Measurements from ENCODE around the gene IFNGR1.
"Not testable (repeated sequence)": the region's sequence is repeated elsewhere in the genome, so short reads cannot be mapped to it uniquely, and the experiment has no call there.

The IFNGR1 gene

GRCh38 chr6:137235686-137236085 lies 16.5 kb upstream of the IFNGR1 start:
- no peak for DNase-seq (ENCODE audit: low spot score)

- no peak for DNase-seq (ENCODE audit: low spot score)
Measured at GRCh38 chr6:137233911-137234863, 15.0 kb upstream of the IFNGR1 start.

- DNase-seq (ENCODE audit: low spot score), result no peak
Measured at GRCh38 chr6:137231895-137232294, 12.7 kb upstream of the IFNGR1 start.

GRCh38 chr6:137230956-137231555 lies 11.9 kb upstream of the IFNGR1 start:
- no peak for DNase-seq (ENCODE audit: low spot score)

GRCh38 chr6:137230547-137230946 lies 11.4 kb upstream of the IFNGR1 start:
- no peak for DNase-seq (ENCODE audit: low spot score)

DNA sequence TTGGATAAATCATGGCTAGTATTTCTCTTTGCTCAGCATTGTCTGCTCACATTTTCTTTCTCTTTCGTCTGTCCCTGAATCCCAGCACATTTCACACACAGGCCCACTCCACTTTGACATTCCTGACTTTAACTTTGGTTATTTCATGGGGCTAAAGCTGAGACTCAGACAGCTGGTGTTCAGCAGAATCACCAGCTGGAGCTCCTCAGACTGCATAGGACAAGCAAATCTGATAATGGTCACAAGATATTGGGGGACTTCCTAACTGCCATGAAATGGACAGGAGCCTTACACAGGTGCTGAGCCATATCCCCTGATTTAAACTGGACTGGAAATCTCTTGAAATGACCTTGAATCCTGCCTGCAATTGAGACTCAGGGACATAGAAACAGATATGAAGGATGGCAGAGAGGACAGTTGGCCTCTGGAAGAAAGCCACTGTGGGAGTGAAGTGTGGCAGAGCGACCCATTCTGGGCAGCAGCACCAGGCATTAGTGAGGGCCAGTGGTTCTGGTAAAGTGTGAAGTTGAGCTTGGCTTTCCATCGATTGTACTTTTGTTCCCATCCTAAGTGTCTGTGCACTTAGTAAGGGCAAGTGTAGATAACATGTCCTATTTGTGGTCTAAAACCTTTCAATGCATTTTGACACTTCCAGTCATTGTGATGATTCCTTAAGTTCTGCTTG lies 10.0 kb upstream of the IFNGR1 start:
- no peak for DNase-seq (ENCODE audit: low spot score)

DNA sequence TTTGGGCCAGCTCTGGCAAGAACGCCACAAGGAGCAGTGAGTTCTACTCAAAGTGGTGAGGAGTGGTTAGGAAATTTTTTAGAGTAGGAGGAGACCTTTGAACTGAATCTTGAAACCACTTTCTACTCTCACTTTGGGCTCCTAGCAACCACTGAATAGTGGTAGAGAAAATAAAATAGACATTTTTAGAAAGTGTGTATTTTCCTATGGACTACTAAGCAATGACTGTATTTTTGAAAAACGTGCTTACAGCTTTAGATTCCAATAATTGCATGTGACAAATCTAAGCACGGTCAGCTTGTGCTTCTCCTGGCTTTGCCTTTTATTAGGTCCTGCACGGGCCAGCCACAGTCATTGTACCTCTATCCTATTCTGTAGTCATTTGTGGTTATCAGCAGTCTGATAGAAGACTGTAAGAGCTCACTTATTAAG lies 8.7 kb upstream of the IFNGR1 start:
- DNase-seq (ENCODE audit: low spot score), result no peak

DNA sequence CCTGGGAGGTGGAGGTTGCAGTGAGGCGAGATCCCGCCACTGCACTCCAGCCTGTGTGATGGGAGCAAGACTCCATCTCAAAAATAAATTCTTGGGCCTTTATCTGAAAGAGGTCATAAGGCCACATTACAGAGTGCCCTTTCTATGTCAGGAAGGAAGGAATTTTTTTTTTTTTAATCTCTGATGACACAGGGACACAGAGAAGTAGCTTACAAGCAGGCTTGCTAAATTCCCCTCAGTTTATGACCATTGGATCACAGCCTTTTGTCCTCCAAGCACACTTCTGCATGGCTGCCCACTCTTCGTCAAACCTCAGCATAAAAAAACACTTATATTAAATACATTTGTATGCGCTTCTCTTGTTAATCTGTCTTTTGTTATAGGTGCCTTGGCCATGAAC lies 7.5 kb upstream of the IFNGR1 start:
- DNase-seq (ENCODE audit: low spot score), result no peak

- DNase-seq (ENCODE audit: low spot score), result no peak
Measured at GRCh38 chr6:137224799-137225198, 5.6 kb upstream of the IFNGR1 start.

DNA sequence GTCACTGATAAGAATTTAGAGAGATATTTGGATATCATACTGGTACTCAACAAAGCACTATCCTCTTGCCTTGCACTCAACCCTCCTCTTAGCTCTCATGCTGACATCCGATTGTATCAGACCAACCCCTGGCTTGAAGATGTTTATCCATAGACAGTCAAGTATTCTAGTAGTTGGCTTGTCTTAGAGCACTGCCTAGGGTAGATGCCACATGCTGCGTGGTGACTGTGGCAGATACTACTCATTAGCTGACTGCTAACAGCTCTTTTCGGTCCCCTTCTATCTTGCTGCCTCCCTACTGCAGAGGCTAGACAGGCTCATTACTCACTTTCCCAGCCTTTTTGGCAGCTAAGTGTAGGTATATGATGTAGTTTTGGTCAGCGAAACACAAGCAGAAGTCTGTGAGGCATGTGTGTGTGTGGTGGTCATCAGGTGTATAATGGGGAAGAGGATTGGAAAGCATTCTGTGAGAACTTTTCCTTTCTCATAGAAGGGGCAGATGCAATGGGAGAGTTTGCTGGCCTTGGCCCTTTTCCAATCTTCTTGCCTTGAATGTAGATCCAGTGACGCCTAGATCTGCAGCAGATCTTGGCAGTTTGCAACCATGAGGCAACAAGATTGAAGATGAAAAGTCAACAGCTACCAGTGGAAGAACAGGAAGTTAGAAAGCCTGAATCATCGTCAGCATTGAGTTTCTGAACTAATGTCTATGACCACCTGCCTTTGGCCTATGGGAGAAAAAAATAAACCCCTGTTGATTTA lies 4.4 kb upstream of the IFNGR1 start:
- DNase-seq (ENCODE audit: low spot score), result no peak

DNA sequence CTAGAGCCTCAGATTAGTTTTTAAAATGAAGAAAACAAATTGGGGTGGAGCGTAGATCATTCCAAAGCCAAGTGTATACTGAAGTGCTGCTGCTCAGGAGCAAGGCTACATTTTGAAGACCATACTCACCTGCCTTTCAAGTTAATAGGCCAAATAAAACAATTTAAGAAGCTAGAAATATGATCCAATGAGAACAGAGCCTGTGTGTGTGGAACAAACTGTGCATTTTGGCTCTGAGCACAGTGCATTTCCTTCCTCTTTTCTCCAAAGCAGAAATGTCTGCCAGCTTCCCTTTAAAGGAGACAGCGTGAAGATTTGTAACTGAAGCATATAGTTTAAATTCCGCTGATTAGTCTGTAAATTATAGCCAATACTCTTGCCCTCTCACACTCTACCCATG lies 3.2 kb upstream of the IFNGR1 start:
- DNase-seq (ENCODE audit: low spot score), result no peak

GRCh38 chr6:137219664-137220252 lies 573 bp upstream of the IFNGR1 start:
- no peak for DNase-seq (ENCODE audit: low spot score)

DNA sequence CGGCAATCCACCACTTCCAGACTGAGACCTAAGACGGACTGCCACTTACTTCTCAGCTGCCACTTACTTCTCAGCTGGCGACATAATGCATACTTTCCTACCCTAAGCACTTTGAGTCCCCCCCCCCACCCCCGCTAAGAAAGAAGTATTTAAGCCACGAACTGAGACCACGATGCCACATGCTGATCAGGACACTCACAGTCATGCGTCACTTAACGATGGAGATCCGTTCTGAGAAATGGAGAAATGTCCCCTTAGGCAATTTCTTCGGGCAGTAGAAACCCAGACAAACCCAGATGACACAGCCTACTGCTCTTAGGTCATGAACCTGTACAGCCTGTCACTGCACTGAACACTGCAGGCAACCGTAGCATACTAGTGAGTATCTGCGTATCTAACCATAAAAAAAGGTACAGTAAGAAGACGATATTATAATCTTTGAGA lies 690 bp downstream of the IFNGR1 start:
- no peak for DNase-seq (ENCODE audit: low spot score)

- no peak for DNase-seq (ENCODE audit: low spot score)
Measured at GRCh38 chr6:137217801-137218472, 1.2 kb downstream of the IFNGR1 start.

- DNase-seq (ENCODE audit: low spot score), result no peak
Measured at GRCh38 chr6:137216875-137217553, 2.2 kb downstream of the IFNGR1 start.

- no peak for DNase-seq (ENCODE audit: low spot score)
Measured at GRCh38 chr6:137216106-137216505, 3.1 kb downstream of the IFNGR1 start.

- not testable (repeated sequence) for DNase-seq (ENCODE audit: low spot score)
Measured at GRCh38 chr6:137215630-137216029, 3.6 kb downstream of the IFNGR1 start.

DNA sequence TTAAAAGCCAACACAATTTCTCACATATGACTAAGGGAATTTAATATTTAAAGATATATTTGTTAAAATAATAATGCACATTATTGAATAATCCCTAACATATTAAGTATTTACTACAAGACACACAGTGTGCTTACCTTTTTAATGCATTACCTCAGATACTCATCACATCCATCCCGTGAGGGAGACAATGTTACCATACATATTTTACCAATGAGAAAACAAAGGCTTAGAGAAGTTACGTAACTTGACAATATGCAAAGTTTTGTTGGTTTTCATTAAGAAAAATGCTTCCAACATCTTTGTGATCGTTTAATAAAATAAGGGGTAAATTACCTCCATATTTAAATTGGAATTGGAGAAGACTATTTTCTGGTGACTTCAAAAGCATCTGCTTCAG lies 4.3 kb downstream of the IFNGR1 start:
- DNase-seq (ENCODE audit: low spot score), result no peak

GRCh38 chr6:137213813-137214212 lies 5.4 kb downstream of the IFNGR1 start:
- DNase-seq (ENCODE audit: low spot score), result no peak

- DNase-seq (ENCODE audit: low spot score), result no peak
Measured at GRCh38 chr6:137213331-137213740, 5.8 kb downstream of the IFNGR1 start.
